WTC11 (cell line): ENCODE measurements around the gene CTRL. TPM values are rescaled to one million over a fixed set of nuclear protein-coding genes. Genes with fewer than 3 reads are reported as not detected.

ENCODE experiments used
- ATAC-seq: fragments of 200-7000 bp; cut with Tn5 transposase; 2 replicates; pipeline ENCODE4 v1.10.0; 2021; ENCODE audit warnings: mild to moderate bottlenecking, moderate library complexity
- CTCF ChIA-PET: fragments of 300-600 bp; sonication (Branson Sonifier 250); formaldehyde crosslinking; loops from one replicate; lab custom pipeline; 2021; ENCODE audit warnings: antibody characterized with exemption; lab: Charles Lee
- POLR2A ChIA-PET: fragments of 350-600 bp; sonication (Branson Sonifier 250); formaldehyde crosslinking; loops from one replicate; lab custom pipeline; 2021; ENCODE audit warnings: antibody characterized with exemption; lab: Charles Lee
- DNase-seq: peaks from one replicate; pipeline ENCODE4 v3.0.0; 2021; ENCODE audit warnings: low spot score
- H3K27ac Mint-ChIP-seq: 2 replicates; pipeline ENCODE4 v1.8.0; 2021; ENCODE audit warnings: mixed read lengths
- H3K27me3 Mint-ChIP-seq: 2 replicates; pipeline ENCODE4 v1.8.0; 2021; ENCODE audit warnings: low read depth, mild to moderate bottlenecking, moderate library complexity, mixed read lengths
- H3K36me3 Mint-ChIP-seq: 2 replicates; pipeline ENCODE4 v1.8.0; 2021; ENCODE audit warnings: mixed read lengths
- H3K4me1 Mint-ChIP-seq: 2 replicates; pipeline ENCODE4 v1.8.0; 2022; ENCODE audit warnings: mixed read lengths
- H3K4me3 Mint-ChIP-seq: 2 replicates; pipeline ENCODE4 v1.8.0; 2021; ENCODE audit warnings: mild to moderate bottlenecking, moderate library complexity, mixed read lengths
- H3K9me3 Mint-ChIP-seq: 2 replicates; pipeline ENCODE4 v1.8.0; 2021; ENCODE audit warnings: mixed read lengths
- GTF2I ChIP-seq: fragments of 250-450 bp; sonication (Bioruptor Pico); conservative IDR thresholded peaks from 2 replicates; pipeline ENCODE4 v1.4.0; 2021; ENCODE audit warnings: mild to moderate bottlenecking
- KAT7 ChIP-seq: sonication (generic); formaldehyde crosslinking; IDR thresholded peaks from 2 replicates; pipeline ENCODE4 v1.8.1; 2023; ENCODE audit warnings: missing genetic modification reagents, mild to moderate bottlenecking, borderline replicate concordance
- NR1H2 ChIP-seq: sonication (generic); formaldehyde crosslinking; IDR thresholded peaks from 2 replicates; pipeline ENCODE4 v1.9.0; 2021; ENCODE audit warnings: mild to moderate bottlenecking, moderate library complexity, missing genetic modification reagents
- SP1 ChIP-seq: sonication (generic); formaldehyde crosslinking; conservative IDR thresholded peaks from 2 replicates; pipeline ENCODE4 v1.8.1; 2022; ENCODE audit warnings: missing genetic modification reagents
- ZNF423 ChIP-seq: fragments of 250-450 bp; sonication (Bioruptor Pico); IDR thresholded peaks from 2 replicates; pipeline ENCODE4 v2.1.2; 2022; ENCODE audit warnings: mild to moderate bottlenecking, moderate library complexity
- total RNA-seq: library from RNA; stranded (reverse); gene quantifications from 3 replicates; pipeline ENCODE4 v1.2.3, GENCODE V29; 2021
- TF ChIP-seq, protein P1 (sequence below): sonication (generic); formaldehyde crosslinking; IDR thresholded peaks from 2 replicates; pipeline ENCODE4 v1.8.1; 2023; ENCODE audit warnings: mild to moderate bottlenecking, missing genetic modification reagents
- TF ChIP-seq, protein P2 (sequence below): sonication (generic); formaldehyde crosslinking; IDR thresholded peaks from 2 replicates; pipeline ENCODE4 v1.8.1; 2023; ENCODE audit warnings: mild to moderate bottlenecking, missing genetic modification reagents, borderline replicate concordance
- TF ChIP-seq, protein P3 (sequence below): fragments of 250-450 bp; sonication (Bioruptor Pico); IDR thresholded peaks from 2 replicates; pipeline ENCODE4 v1.9.0; 2021; ENCODE audit warnings: moderate library complexity, mild to moderate bottlenecking, inconsistent platforms, borderline replicate concordance
- TF ChIP-seq, protein P4 (sequence below): fragments of 250-450 bp; sonication (Bioruptor Pico); IDR thresholded peaks from 2 replicates; pipeline ENCODE4 v1.8.0; 2021; ENCODE audit warnings: mild to moderate bottlenecking
- TF ChIP-seq, protein P5 (sequence below): sonication (generic); formaldehyde crosslinking; IDR thresholded peaks from 2 replicates; pipeline ENCODE4 v1.8.0; 2022; ENCODE audit warnings: missing genetic modification reagents
- TF ChIP-seq, protein P6 (sequence below): sonication (generic); formaldehyde crosslinking; conservative IDR thresholded peaks from 2 replicates; pipeline ENCODE4 v1.8.1; 2023; ENCODE audit warnings: mild to moderate bottlenecking, low read depth, missing genetic modification reagents, moderate library complexity
- TF ChIP-seq, protein P7 (sequence below): sonication (generic); formaldehyde crosslinking; IDR thresholded peaks from 2 replicates; pipeline ENCODE4 v1.8.0; 2023; ENCODE audit warnings: missing genetic modification reagents
- TF ChIP-seq, protein P8 (sequence below): fragments of 250-450 bp; sonication (Bioruptor Pico); IDR thresholded peaks from 2 replicates; pipeline ENCODE4 v1.9.0; 2021; ENCODE audit warnings: mild to moderate bottlenecking

CTRL gene
- total RNA-seq, 1 experiment from 2014 or later = 2.8 TPM

DNA sequence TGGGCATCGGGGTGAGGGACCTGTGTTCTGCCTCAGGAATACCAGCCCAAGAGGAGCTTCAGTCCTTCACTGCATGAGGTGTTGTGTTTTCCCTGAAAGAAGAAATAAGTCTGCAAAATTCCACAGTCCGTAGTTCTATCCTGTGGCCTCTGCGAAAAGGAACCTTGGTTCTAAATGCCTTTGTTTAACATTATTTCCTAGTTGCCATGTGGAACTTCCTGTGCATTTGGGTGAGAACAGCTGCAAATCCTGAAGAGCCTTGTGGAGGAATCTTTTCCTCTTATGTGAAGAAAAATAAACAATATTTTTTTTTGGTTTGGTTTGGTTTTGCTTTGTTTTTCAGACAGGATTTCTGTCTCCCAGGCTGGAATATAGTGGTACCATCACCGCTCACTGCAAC, 28.8 kb downstream of the CTRL start:
- ChIA-PET POLR2A (no interaction called here), CTCF (interaction anchor here (1.1 kb wide), 1 partner anchor 19 kb away, joined by 4 read pairs; no protein-coding TSS in a partner anchor)
- TF ChIP-seq, protein P1, sequence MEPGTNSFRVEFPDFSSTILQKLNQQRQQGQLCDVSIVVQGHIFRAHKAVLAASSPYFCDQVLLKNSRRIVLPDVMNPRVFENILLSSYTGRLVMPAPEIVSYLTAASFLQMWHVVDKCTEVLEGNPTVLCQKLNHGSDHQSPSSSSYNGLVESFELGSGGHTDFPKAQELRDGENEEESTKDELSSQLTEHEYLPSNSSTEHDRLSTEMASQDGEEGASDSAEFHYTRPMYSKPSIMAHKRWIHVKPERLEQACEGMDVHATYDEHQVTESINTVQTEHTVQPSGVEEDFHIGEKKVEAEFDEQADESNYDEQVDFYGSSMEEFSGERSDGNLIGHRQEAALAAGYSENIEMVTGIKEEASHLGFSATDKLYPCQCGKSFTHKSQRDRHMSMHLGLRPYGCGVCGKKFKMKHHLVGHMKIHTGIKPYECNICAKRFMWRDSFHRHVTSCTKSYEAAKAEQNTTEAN (CRISPR knock-in tag) = no peak
- TF ChIP-seq, protein P2, sequence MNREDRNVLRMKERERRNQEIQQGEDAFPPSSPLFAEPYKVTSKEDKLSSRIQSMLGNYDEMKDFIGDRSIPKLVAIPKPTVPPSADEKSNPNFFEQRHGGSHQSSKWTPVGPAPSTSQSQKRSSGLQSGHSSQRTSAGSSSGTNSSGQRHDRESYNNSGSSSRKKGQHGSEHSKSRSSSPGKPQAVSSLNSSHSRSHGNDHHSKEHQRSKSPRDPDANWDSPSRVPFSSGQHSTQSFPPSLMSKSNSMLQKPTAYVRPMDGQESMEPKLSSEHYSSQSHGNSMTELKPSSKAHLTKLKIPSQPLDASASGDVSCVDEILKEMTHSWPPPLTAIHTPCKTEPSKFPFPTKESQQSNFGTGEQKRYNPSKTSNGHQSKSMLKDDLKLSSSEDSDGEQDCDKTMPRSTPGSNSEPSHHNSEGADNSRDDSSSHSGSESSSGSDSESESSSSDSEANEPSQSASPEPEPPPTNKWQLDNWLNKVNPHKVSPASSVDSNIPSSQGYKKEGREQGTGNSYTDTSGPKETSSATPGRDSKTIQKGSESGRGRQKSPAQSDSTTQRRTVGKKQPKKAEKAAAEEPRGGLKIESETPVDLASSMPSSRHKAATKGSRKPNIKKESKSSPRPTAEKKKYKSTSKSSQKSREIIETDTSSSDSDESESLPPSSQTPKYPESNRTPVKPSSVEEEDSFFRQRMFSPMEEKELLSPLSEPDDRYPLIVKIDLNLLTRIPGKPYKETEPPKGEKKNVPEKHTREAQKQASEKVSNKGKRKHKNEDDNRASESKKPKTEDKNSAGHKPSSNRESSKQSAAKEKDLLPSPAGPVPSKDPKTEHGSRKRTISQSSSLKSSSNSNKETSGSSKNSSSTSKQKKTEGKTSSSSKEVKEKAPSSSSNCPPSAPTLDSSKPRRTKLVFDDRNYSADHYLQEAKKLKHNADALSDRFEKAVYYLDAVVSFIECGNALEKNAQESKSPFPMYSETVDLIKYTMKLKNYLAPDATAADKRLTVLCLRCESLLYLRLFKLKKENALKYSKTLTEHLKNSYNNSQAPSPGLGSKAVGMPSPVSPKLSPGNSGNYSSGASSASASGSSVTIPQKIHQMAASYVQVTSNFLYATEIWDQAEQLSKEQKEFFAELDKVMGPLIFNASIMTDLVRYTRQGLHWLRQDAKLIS = no peak
- no peak for TF ChIP-seq KAT7 (CRISPR knock-in tag)
- no peak for TF ChIP-seq GTF2I
- Mint-ChIP-seq H3K4me1 (no peaks in the 10 kb centered on the region), H3K27ac (peak overlapping the region; percentile 65; the same call in 1 of the 2 replicates), H3K36me3 (peaks cover 8% of the 10 kb centered on the region), H3K9me3 (no peaks in the 10 kb centered on the region), H3K4me3 (no peak overlapping the region), H3K27me3 (no peaks in the 10 kb centered on the region)
- DNase-seq = no peak
- no peak for ATAC-seq

DNA sequence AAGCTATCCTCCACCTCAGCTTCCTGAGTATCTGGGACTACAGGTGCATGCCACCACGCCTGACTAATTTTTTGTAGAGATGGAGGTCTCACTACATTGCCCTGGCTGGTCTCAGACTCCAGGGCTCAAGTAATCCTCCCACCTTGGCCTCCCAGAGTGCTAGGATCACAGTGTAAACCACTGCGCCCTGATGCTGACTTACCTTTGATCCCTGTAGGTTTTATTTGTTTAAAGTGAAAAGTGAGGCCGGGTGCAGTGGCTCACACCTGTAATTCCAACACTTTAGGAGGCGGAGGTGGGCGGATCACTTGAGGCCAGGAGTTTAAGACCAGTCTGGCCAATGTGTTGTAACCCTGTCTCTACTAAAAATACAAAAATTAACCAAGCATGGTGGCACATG, 29.9 kb downstream of the CTRL start:
- TF ChIP-seq, protein P3, sequence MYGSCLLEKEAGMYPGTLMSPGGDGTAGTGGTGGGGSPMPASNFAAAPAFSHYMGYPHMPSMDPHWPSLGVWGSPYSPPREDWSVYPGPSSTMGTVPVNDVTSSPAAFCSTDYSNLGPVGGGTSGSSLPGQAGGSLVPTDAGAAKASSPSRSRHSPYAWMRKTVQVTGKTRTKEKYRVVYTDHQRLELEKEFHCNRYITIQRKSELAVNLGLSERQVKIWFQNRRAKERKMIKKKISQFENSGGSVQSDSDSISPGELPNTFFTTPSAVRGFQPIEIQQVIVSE (CRISPR knock-in tag) = no peak
- TF ChIP-seq SP1 (CRISPR knock-in tag) (no peak), ZNF423 (no peak), NR1H2 (no peak)
- TF ChIP-seq, protein P4, sequence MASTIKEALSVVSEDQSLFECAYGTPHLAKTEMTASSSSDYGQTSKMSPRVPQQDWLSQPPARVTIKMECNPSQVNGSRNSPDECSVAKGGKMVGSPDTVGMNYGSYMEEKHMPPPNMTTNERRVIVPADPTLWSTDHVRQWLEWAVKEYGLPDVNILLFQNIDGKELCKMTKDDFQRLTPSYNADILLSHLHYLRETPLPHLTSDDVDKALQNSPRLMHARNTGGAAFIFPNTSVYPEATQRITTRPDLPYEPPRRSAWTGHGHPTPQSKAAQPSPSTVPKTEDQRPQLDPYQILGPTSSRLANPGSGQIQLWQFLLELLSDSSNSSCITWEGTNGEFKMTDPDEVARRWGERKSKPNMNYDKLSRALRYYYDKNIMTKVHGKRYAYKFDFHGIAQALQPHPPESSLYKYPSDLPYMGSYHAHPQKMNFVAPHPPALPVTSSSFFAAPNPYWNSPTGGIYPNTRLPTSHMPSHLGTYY (CRISPR knock-in tag) = no peak
- TF ChIP-seq, protein P5, sequence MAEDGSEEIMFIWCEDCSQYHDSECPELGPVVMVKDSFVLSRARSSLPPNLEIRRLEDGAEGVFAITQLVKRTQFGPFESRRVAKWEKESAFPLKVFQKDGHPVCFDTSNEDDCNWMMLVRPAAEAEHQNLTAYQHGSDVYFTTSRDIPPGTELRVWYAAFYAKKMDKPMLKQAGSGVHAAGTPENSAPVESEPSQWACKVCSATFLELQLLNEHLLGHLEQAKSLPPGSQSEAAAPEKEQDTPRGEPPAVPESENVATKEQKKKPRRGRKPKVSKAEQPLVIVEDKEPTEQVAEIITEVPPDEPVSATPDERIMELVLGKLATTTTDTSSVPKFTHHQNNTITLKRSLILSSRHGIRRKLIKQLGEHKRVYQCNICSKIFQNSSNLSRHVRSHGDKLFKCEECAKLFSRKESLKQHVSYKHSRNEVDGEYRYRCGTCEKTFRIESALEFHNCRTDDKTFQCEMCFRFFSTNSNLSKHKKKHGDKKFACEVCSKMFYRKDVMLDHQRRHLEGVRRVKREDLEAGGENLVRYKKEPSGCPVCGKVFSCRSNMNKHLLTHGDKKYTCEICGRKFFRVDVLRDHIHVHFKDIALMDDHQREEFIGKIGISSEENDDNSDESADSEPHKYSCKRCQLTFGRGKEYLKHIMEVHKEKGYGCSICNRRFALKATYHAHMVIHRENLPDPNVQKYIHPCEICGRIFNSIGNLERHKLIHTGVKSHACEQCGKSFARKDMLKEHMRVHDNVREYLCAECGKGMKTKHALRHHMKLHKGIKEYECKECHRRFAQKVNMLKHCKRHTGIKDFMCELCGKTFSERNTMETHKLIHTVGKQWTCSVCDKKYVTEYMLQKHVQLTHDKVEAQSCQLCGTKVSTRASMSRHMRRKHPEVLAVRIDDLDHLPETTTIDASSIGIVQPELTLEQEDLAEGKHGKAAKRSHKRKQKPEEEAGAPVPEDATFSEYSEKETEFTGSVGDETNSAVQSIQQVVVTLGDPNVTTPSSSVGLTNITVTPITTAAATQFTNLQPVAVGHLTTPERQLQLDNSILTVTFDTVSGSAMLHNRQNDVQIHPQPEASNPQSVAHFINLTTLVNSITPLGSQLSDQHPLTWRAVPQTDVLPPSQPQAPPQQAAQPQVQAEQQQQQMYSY = no peak
- TF ChIP-seq, protein P6, sequence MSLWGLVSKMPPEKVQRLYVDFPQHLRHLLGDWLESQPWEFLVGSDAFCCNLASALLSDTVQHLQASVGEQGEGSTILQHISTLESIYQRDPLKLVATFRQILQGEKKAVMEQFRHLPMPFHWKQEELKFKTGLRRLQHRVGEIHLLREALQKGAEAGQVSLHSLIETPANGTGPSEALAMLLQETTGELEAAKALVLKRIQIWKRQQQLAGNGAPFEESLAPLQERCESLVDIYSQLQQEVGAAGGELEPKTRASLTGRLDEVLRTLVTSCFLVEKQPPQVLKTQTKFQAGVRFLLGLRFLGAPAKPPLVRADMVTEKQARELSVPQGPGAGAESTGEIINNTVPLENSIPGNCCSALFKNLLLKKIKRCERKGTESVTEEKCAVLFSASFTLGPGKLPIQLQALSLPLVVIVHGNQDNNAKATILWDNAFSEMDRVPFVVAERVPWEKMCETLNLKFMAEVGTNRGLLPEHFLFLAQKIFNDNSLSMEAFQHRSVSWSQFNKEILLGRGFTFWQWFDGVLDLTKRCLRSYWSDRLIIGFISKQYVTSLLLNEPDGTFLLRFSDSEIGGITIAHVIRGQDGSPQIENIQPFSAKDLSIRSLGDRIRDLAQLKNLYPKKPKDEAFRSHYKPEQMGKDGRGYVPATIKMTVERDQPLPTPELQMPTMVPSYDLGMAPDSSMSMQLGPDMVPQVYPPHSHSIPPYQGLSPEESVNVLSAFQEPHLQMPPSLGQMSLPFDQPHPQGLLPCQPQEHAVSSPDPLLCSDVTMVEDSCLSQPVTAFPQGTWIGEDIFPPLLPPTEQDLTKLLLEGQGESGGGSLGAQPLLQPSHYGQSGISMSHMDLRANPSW (CRISPR knock-in tag) = no peak
- TF ChIP-seq, protein P7, sequence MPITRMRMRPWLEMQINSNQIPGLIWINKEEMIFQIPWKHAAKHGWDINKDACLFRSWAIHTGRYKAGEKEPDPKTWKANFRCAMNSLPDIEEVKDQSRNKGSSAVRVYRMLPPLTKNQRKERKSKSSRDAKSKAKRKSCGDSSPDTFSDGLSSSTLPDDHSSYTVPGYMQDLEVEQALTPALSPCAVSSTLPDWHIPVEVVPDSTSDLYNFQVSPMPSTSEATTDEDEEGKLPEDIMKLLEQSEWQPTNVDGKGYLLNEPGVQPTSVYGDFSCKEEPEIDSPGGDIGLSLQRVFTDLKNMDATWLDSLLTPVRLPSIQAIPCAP (CRISPR knock-in tag) = no peak
- TF ChIP-seq, protein P2 = no peak
- TF ChIP-seq, protein P8, sequence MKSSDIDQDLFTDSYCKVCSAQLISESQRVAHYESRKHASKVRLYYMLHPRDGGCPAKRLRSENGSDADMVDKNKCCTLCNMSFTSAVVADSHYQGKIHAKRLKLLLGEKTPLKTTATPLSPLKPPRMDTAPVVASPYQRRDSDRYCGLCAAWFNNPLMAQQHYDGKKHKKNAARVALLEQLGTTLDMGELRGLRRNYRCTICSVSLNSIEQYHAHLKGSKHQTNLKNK (CRISPR knock-in tag) = no peak
- H3K36me3 Mint-ChIP-seq = peaks cover 8% of the 10 kb centered on the region
- H3K9me3 Mint-ChIP-seq = no peaks in the 10 kb centered on the region
- H3K4me1 Mint-ChIP-seq = no peaks in the 10 kb centered on the region
- ChIA-PET CTCF (interaction anchor here (0.6 kb wide), 1 partner anchor 326 kb away, joined by 3 read pairs; no protein-coding TSS in a partner anchor), POLR2A (no interaction called here)
- H3K4me3 Mint-ChIP-seq = no peak overlapping the region
- no peak for DNase-seq
- no peak for ATAC-seq
- no peaks in the 10 kb centered on the region for H3K27me3 Mint-ChIP-seq
- no peak overlapping the region for H3K27ac Mint-ChIP-seq
